Neutrophil (primary cell): ENCODE data around the gene CREG2.
"Not testable (repeated sequence)": the region's sequence is repeated elsewhere in the genome, so short reads cannot be mapped to it uniquely, and the experiment has no call there.

Source experiments
- H3K27ac ChIP-seq: fragments of 200-600 bp; sonication (generic); 2 replicates; pipeline ENCODE4 v1.5.1; 2016; ENCODE audit warnings: mild to moderate bottlenecking, moderate library complexity
- H3K27me3 ChIP-seq: fragments of 200-600 bp; sonication (generic); 2 replicates; pipeline ENCODE4 v1.6.0; 2016; ENCODE audit warnings: mild to moderate bottlenecking
- H3K36me3 ChIP-seq: fragments of 200-600 bp; sonication (generic); 2 replicates; pipeline ENCODE4 v1.5.1; 2017
- H3K4me1 ChIP-seq, 2 experiments: fragments of 200-600 bp in 1 of 2; sonication (generic) in 1 of 2; 1 replicate in 1 of 2; 2 replicates in 1 of 2; pipeline versions ENCODE4 v1.5.1 to v1.6.1; 2013 to 2016; ENCODE audit warnings: low read depth in 1 of 2, low read length in 1 of 2, mild to moderate bottlenecking in 1 of 2, moderate library complexity in 1 of 2; ENCODE audit not compliant: control insufficient read depth in 1 of 2, insufficient read depth in 1 of 2
- H3K4me3 ChIP-seq, 2 experiments: fragments of 200-600 bp in 1 of 2; sonication (generic) in 1 of 2; 1 replicate in 1 of 2; 2 replicates in 1 of 2; pipeline ENCODE4 v1.5.1; 2013 to 2016; ENCODE audit warnings: low read depth in 1 of 2, low read length in 1 of 2, mild to moderate bottlenecking in 1 of 2, moderate library complexity in 1 of 2
- H3K9me3 ChIP-seq: fragments of 200-600 bp; sonication (generic); 2 replicates; pipeline ENCODE4 v1.5.1; 2016
- TF ChIP-seq, protein P1 (sequence below): fragments of 200-600 bp; sonication (generic); IDR thresholded peaks from 2 replicates; pipeline ENCODE4 v1.5.1; 2016; ENCODE audit warnings: antibody characterized with exemption

The CREG2 gene

GRCh38 chr2:101356521-101356920, 30.8 kb downstream of the CREG2 start:
- TF ChIP-seq, protein P1, sequence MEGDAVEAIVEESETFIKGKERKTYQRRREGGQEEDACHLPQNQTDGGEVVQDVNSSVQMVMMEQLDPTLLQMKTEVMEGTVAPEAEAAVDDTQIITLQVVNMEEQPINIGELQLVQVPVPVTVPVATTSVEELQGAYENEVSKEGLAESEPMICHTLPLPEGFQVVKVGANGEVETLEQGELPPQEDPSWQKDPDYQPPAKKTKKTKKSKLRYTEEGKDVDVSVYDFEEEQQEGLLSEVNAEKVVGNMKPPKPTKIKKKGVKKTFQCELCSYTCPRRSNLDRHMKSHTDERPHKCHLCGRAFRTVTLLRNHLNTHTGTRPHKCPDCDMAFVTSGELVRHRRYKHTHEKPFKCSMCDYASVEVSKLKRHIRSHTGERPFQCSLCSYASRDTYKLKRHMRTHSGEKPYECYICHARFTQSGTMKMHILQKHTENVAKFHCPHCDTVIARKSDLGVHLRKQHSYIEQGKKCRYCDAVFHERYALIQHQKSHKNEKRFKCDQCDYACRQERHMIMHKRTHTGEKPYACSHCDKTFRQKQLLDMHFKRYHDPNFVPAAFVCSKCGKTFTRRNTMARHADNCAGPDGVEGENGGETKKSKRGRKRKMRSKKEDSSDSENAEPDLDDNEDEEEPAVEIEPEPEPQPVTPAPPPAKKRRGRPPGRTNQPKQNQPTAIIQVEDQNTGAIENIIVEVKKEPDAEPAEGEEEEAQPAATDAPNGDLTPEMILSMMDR, result no peak

DNA sequence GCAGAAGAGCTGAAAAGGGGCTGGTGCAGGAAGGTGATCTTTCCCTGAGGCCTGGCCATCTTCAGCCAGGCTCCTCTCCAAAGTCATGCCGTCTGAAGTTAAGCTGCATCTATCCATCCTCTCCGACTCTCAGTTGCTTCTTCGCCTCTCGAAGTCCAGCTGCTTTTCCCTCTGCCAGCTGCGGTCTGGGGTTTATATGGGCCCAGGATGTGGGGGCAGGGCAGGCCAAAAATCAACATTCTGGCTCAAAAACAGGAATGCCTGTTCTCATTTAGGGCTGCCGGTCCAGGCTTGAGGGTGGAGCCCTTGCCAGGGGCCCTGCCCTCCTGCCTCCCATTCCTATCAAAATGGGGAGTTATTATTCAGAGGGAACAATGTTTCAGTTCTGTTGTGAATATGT, 31.2 kb downstream of the CREG2 start:
- TF ChIP-seq, protein P1, result no peak
- no peaks in the 10 kb centered on the region for H3K9me3 ChIP-seq

More at GRCh38 chr2:101356521-101356920, 30.8 kb downstream of the CREG2 start:
- H3K4me3 ChIP-seq, result no peak overlapping the region
- H3K9me3 ChIP-seq, result no peaks in the 10 kb centered on the region
- no peaks in the 10 kb centered on the region for H3K36me3 ChIP-seq
- H3K4me1 ChIP-seq, result no peaks in the 10 kb centered on the region
- no peaks in the 10 kb centered on the region for H3K27me3 ChIP-seq
- H3K27ac ChIP-seq, result no peak overlapping the region

DNA sequence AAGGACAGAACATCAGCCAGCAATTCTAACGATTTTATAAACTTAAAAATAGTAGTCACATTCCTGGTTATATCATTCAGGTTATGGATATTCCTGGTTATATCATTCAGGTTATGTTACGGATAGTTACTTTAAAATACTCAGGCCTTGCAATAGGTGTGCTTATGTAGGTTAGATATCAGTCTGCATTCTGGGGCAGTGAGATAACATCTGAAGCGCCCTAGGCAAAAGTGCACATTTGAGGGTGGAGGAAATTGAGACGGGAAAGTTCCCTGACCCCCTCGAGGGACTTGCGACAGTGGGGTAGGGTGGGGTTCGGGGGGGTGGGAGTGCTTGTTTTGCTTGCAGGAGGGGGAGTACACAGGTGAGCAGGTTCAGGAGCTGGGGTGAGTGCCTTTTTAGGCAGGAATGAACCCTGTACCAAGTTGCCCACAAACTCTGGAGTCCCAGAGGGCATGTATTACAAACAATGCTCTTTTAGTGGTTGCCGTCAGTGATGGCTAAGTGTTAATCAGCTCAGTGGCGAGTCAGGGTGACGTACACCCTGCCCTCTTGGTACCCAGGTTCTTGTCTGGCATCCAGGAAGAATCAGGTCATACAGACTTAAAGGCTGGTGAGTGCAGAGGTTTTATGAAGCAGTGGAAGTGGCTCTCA, 31.8 kb downstream of the CREG2 start:
- Histone ChIP-seq H3K9me3 (no peaks in the 10 kb centered on the region), H3K4me3 (no peak overlapping the region), H3K27me3 (no peaks in the 10 kb centered on the region), H3K4me1 (no peaks in the 10 kb centered on the region), H3K27ac (no peak overlapping the region), H3K36me3 (no peaks in the 10 kb centered on the region)
- TF ChIP-seq, protein P1, result no peak

More for the DNA sequence above, 31.2 kb downstream of the CREG2 start:
- H3K27ac ChIP-seq, result no peak overlapping the region
- no peaks in the 10 kb centered on the region for H3K27me3 ChIP-seq
- no peak overlapping the region for H3K4me3 ChIP-seq
- H3K4me1 ChIP-seq, result no peaks in the 10 kb centered on the region
- H3K36me3 ChIP-seq, result no peaks in the 10 kb centered on the region

GRCh38 chr2:101354420-101355311, 32.6 kb downstream of the CREG2 start:
- Histone ChIP-seq H3K9me3 (no peaks in the 10 kb centered on the region), H3K36me3 (no peaks in the 10 kb centered on the region), H3K27me3 (no peaks in the 10 kb centered on the region), H3K4me1 (no peaks in the 10 kb centered on the region), H3K4me3 (no peak overlapping the region), H3K27ac (no peak overlapping the region)
- TF ChIP-seq, protein P1, result no peak

DNA sequence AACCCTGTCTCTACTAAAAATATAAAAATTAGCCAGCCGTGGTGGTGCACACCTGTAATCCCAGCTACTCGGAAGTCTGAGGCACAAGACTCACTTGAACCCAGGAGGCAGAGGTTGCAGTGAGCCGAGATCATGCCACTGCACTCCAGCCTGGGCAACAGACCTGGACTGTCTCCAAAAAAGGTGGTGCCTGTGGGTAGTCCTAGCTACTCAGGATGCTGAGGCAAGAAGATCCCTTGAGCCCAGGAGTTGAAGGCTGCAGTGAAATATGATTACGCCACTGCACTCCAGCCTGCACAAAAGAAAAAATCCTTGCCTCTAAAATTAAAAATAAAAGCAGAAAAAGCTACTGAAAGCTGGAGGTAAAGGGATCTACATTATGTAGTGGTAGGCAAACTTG, 34.7 kb downstream of the CREG2 start:
- not testable (repeated sequence) for H3K36me3 ChIP-seq, H3K4me1 ChIP-seq, H3K27me3 ChIP-seq, H3K4me3 ChIP-seq, H3K9me3 ChIP-seq, H3K27ac ChIP-seq

DNA sequence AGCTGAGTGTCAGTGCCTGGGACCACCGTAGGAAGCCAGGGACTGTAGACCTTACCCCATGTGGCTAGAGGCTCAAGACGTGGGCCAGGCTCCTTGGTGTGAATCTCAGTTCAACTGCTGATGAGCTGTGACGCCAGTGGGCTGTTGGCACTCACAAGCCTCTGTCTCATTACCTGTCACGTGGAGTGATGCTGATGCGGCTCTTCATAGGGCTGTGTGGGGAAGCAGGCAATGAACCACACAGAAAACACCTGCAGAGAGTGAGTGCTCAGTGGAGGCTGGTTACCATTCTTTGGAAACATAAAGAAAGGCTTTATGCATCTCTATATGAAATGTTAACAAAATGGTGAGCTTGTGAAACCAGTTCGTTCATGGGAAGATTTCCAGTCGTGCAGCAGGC, 36.1 kb downstream of the CREG2 start:
- Histone ChIP-seq H3K27me3 (no peaks in the 10 kb centered on the region), H3K36me3 (no peaks in the 10 kb centered on the region), H3K4me3 (no peak overlapping the region), H3K27ac (no peak overlapping the region), H3K4me1 (no peaks in the 10 kb centered on the region), H3K9me3 (no peaks in the 10 kb centered on the region)
- TF ChIP-seq, protein P1, result no peak
